HG03175 (cell line): ENCODE results near the gene FKBP9.
A peak's percentile ranks its signal among the peaks of the same experiment; 100 is the strongest.
"Not testable (repeated sequence)": the region's sequence is repeated elsewhere in the genome, so short reads cannot be mapped to it uniquely, and the experiment has no call there.

Experiments
- ATAC-seq: cut with Tn5 transposase; IDR thresholded peaks from one replicate; pipeline ENCODE4 v1.9.1; 2021; ENCODE audit warnings: mild to moderate bottlenecking, moderate library complexity; ENCODE audit not compliant: unreplicated experiment

FKBP9 gene

GRCh38 chr7:33004104-33004616, 46.9 kb downstream of the FKBP9 start:
- ATAC-seq = not testable (repeated sequence)

- ATAC-seq = not testable (repeated sequence)
Observed at GRCh38 chr7:33005193-33005592, 48.0 kb downstream of the FKBP9 start.

GRCh38 chr7:33005690-33006089, 48.5 kb downstream of the FKBP9 start:
- not testable (repeated sequence) for ATAC-seq

DNA sequence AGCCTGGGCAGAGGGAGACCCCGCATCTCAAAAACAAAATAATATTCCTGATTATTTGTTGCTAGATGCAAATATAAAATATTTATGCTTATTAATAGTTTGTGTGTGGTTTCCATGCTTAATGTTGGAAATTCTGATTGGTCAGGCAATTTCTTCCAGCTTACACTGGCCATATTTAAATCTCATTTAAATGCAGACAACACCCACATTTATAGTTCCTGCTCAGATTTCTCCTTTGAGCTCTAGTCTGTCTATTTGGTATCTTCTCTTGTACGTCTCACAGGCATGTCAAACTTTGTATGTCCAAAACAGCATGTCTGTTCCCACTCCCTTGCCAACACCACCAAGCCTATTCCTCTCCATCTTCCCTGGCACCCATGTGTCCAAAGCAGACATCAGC, 52.5 kb downstream of the FKBP9 start:
- no peak for ATAC-seq

GRCh38 chr7:33012364-33012763, 55.1 kb downstream of the FKBP9 start:
- ATAC-seq = no peak

DNA sequence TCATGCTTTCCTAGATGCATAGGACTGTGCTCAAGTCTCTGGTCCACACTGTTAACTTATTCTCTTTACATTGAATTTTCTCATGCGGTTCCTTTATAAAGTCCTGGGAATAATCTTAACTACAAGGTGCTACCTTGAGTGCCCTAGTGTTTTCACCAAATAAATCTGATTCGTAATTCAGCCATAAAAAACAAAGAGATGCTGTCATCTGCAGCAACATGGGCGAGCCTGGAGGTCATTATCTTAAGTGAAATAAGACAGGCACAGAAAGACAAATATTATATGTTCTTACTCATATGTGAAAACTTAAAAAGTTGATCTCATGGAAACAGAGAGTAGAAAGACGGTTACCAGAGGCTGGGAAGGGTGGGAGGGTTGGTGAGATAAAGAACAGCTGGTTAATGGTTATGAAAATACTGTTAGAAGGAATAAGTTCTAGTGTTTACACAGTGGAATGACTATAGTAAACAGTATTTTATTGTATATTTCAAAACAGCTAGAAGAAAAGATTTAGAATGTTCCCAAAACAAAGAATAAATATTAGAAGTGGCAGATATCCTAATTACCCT, 67.0 kb downstream of the FKBP9 start:
- ATAC-seq = no peak

DNA sequence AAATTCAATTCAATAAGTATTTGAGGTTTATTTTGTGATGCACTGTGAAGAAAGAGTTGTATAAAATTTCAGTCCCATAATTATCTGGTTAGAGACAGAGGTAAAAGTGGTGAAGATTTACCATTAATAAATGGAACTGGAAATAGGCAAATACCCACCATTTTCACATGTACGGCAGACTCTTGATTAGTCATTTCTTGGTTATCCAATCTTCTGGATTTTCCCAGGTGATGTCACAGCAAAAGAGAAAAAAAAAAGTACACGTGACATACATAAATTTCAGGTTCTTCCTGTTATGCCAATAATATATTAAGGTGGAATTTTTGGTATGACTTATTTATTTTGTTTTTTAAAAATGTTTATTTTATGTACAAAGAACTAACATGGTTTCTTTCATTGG, 78.5 kb downstream of the FKBP9 start:
- no peak for ATAC-seq

DNA sequence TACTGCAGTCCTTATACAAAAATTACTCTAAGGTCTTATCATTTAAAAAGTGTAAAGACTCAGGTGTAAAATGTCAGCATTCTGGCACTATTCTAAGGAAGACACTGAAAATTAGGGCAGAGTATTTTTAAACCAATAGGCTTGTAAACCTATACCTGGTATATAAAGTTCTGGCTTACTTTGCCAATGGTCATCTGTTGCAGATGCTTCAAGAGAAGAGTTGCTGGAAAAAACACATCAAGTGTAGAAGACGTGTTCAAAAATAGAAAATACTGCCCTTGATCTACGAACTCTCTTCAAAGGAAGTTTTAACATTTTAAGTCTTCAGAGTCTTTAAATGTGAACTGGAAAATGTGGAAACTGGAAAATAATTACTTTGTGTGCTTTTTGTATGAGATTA, 81.4 kb downstream of the FKBP9 start:
- no peak for ATAC-seq

DNA sequence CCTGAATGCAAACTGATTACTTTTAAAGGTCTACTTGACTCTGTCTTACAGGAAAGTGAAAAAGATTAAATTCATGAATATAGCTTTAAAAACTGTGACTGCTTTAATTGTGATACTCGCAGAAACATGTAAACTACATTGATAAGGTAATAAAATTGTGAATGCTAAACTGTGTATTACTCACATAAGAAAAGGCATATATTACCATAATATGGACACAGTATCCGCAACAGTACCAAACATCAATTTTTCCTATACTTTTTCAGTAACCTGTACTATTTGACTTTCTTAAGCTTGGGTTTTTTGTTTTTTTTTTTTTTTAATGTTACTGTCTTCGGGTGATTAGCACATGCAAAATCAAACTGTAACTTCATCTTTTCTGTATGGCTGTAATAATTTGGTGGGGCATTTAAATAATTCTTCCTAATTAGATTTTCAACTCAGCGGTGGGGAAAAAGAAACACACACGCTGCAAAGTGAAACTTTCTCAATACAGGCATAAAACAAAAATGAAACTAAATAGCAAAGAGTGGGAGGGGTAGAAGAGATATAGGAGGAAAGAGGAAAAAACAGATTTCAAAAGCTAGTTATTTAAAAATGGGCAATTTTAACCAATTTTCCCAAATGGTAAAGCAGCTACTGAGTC, 82.1 kb downstream of the FKBP9 start:
- ATAC-seq = peak; percentile 27

DNA sequence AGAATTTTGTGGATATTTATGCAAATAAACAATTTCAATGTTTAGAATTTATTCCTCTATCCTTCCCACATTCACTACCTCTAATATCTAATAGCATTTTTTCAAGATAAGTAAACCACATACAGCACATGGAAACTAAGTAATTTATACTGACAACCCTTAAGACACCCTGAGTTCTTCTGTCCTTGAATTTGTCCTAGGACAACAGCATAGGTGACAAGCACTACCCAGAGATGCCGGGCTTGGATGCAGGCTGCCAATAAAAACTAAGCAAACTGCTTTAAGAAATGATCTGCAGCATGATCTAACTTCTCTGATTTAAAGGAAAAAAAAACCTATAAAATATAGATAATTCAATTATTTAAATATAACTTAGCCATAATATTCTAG, 82.7 kb downstream of the FKBP9 start:
- no peak for ATAC-seq

DNA sequence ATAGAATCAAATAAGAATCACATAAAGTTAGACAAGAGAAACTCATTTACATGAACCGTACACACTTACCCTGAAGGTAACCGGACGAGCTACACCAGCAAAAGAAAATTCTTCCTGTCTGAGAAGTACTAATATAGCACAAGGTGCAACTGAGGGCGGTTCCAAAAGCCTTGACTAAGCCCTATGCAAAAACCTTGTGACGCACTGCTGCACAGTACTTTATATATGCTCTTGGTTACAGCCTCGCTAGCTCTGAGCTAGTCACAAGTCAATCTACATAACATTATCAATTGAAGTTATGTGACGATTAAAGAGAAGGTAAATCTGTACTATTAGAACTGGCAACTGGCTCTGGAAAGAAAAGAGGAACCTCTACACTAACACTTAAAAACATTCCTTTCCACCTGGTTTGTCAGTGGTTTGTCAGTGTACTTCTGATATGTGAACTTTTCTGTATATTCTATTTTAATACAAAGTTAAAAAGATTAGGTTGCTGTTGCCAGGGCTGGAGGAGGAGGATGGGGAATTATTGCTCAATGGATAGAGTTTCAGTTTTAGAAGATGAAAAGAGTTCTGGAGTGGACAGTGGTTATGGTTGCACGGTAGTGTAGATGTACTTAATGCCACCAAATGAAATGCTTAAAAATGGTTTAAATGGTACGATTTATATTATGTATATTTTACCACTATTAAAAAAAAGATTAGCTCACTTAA, 83.7 kb downstream of the FKBP9 start:
- ATAC-seq = peak; percentile 95

GRCh38 chr7:33041631-33042428, 84.6 kb downstream of the FKBP9 start:
- no peak for ATAC-seq

DNA sequence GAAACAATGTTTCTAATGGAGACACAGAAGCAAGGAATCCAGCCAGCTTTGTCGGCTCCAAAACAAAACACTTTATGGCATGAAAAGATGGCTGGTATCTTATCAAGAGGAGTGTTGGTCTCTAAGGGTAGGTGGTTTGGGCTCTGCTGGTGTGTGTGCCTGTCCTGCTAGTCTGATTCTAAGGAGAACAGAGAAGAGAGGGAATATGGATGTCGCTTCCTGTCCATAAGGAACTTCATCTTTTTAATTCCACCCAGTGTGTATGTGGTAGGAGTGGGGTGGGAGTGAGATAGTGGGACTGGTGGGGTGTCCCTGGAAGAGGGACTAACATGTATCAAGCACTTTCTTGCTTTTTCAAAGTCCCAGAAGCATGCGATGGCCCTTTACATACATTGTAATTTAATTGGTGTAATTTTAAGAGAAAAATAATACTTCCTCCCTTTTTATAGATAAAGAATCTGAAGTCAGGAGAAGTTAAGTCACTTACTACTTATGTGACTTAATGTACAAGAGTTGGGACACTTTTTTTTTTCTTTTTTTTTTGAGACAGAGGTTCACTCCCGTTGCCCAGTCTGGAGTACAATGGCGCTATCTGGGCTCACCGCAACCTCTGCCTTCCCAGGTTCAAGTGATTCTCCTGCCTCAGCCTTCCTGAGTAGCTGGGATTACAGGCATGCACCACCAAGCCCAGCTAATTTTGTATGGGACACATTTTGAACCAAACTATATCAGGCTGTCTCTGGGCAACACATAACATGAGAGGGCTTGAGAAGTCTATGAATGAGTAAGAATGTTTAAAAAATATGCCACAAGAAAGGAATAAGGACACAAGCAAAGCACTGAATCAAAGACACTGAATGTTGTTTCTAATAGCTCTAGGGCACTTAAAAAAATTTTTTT, 86.5 kb downstream of the FKBP9 start:
- no peak for ATAC-seq

- no peak for ATAC-seq
Observed at GRCh38 chr7:33044401-33044718, 87.1 kb downstream of the FKBP9 start.

DNA sequence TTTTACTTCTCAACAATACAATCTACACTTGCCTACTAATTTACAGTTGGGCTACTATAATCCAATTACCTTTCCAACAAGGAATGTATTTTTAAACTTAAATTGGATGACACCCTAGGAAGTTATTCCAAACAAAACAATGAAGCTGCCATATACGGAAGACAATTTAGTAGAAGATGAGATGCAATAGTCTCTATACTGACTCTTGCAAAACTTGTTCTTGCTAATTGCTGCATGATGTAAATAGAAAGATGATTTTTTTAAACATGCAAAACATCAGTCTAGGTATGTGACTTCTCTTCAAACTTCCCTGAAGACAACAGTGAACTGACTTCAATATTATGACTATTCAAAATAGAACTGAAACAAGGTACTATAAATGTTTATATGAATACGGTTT, 87.7 kb downstream of the FKBP9 start:
- no peak for ATAC-seq

DNA sequence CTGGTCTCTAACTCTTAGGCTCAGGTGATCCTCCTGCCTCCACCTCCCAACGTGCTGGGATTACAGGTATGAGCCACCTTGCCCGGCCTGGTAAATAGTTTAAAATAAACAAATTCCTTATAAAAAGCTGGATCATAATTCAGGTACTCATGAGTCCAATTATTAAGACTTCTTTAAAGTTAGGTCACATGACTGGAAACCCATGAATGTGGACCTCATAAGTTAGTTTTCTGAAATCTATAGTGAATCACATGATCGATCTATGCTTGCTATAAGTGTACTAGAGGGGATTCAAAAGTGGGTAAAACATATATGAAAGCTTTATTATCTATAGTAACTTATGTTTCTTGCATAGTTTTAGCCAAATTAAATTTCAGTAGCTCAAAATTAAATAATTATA, 91.0 kb downstream of the FKBP9 start:
- no peak for ATAC-seq

GRCh38 chr7:33048704-33049103, 91.5 kb downstream of the FKBP9 start:
- no peak for ATAC-seq

DNA sequence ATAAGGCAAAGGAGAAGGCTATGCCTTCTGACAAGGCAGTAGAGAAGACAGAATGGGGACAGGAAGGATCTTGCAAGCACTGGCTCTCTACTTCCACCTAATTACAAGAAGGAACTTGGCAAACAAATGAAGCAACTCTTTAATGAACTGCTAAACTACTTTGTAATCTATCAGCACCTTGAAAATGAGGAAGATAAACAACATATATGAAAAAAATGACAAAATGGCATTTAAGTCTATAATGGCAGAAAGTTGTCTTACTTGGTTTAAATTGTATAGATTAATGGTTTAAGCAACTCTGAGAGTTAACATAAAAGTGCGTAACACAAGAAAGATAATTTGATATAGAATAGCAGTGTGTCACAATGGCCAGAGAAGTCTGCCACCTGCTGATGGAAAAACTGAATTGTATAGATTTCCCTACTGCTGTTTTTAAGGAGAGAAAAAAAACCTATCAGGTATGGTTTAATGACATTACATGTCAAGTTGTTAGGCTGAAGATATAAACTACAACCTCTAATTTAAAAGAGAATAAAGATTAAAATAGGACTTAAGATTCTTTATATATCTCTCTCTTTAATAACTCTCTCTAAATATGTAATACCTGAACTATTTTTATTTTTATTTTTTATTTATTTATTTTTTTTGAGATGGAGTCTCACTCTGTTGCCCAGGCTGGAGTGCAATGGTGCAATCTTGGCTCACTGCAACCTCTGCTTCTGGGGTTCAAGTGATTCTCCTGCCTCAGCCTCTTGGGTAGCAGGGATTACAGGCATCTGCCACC, 93.5 kb downstream of the FKBP9 start:
- peak; percentile 73 for ATAC-seq

DNA sequence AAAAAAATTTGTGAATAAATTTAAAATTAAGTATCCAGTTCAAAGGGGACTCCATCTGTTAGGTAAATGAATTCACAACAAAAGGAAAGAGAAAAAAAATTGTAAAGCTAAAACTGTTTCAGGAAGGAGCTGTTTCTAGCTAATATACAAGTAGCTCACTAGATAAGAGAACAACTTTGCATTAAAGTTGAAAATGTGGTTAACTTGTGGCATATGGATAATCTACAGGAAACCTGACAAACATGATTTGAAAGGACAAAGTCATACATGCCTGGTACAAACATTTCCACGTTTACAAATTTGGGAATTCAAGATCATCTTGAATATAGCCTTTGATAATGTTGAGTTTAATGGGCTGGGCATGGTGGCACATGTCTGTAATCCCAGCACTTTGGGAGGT, 96.5 kb downstream of the FKBP9 start:
- no peak for ATAC-seq
